ENCODE data around the gene GLRX.

DNA sequence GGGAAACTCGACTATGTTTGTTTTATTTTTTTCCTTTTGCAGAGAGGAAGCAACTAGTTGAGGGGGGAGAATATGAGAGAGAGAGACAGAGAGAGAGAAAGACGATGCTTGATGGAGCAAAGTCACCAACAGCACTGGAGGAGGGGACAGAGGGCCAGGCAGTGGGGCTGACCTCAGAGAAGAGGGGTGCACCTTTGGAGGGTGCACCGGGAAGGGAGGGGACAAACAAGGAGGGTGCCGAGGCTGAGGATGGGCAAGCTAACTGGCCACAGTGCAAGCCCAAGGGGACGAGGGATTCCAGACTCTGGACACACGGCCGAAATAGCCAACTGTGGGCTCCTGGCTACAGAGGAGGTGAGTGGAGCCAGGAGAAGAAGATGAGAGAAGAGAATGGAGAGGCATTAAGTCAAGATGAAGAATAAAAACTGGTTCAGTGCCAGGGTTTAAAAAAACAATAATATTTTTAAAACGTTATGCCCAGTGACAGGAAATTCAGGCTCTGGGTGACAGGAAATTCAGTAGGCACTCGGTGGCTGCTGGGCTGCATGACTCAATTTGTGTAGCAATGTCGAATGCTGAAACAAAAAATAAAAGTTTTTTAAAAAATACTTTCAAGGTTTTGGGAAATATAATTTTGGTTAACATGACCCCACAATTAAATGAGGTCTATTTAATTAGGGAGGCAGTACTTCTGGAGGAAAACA lies 13.3 kb upstream of the GLRX start:
- TF ChIP-seq, protein P1, sequence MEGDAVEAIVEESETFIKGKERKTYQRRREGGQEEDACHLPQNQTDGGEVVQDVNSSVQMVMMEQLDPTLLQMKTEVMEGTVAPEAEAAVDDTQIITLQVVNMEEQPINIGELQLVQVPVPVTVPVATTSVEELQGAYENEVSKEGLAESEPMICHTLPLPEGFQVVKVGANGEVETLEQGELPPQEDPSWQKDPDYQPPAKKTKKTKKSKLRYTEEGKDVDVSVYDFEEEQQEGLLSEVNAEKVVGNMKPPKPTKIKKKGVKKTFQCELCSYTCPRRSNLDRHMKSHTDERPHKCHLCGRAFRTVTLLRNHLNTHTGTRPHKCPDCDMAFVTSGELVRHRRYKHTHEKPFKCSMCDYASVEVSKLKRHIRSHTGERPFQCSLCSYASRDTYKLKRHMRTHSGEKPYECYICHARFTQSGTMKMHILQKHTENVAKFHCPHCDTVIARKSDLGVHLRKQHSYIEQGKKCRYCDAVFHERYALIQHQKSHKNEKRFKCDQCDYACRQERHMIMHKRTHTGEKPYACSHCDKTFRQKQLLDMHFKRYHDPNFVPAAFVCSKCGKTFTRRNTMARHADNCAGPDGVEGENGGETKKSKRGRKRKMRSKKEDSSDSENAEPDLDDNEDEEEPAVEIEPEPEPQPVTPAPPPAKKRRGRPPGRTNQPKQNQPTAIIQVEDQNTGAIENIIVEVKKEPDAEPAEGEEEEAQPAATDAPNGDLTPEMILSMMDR (IDR thresholded peaks at IDR 0.05; ENCODE audit: low read length) = no peak
- no peak for TF ChIP-seq EZH2 (optimal IDR thresholded peaks at IDR 0.05; ENCODE audit: low read depth, low read length)

Measured in MM.1S (cell line).